ENCODE results near the gene ARHGEF19. TPM values are rescaled to one million over a fixed set of nuclear protein-coding genes. Genes with fewer than 3 reads are reported as not detected.
"Not testable (repeated sequence)": the region's sequence is repeated elsewhere in the genome, so short reads cannot be mapped to it uniquely, and the experiment has no call there.

The ARHGEF19 gene
- total RNA-seq, 1 donor from 2014 or later, result 15.6 TPM

- Histone ChIP-seq H3K27me3 (ENCODE audit: low read depth) (peaks cover 22% of the 10 kb centered on the region), H3K27ac (no peak overlapping the region), H3K4me3 (no peak overlapping the region), H3K4me1 (peaks cover 15% of the 10 kb centered on the region), H3K9me3 (no peaks in the 10 kb centered on the region), H3K36me3 (no peaks in the 10 kb centered on the region)
- DNase-seq (peak; percentile 39), ATAC-seq (no peak)
- intact Hi-C loops (cut with DNase I), result no loop called here
- TF ChIP-seq CTCF (IDR thresholded peaks at IDR 0.05), result no peak
Measured at GRCh38 chr1:16230744-16231143, 18.3 kb upstream of the ARHGEF19 start.

- Histone ChIP-seq H3K4me3 (no peak overlapping the region), H3K27ac (no peak overlapping the region), H3K9me3 (no peaks in the 10 kb centered on the region), H3K4me1 (peaks cover 15% of the 10 kb centered on the region), H3K36me3 (no peaks in the 10 kb centered on the region), H3K27me3 (ENCODE audit: low read depth) (peaks cover 26% of the 10 kb centered on the region)
- intact Hi-C loops (cut with DNase I), result no loop called here
- DNase-seq (peak; percentile 32), ATAC-seq (no peak)
- no peak for TF ChIP-seq CTCF (IDR thresholded peaks at IDR 0.05)
Measured at GRCh38 chr1:16229976-16230740, 17.7 kb upstream of the ARHGEF19 start.

- peaks cover 31% of the 10 kb centered on the region for H3K27me3 ChIP-seq (ENCODE audit: low read depth)
- intact Hi-C loops (cut with DNase I), result no loop called here
- H3K36me3 ChIP-seq, result no peaks in the 10 kb centered on the region
- ATAC-seq, result peak; percentile 96 to 97
- no peak for TF ChIP-seq CTCF (IDR thresholded peaks at IDR 0.05)
- no peaks in the 10 kb centered on the region for H3K9me3 ChIP-seq
- H3K27ac ChIP-seq, result peak overlapping the region; percentile 58
- peak overlapping the region; percentile 48 for H3K4me3 ChIP-seq
- peak; percentile 89 for DNase-seq
- peaks cover 15% of the 10 kb centered on the region for H3K4me1 ChIP-seq
Measured at GRCh38 chr1:16226490-16227179, 14.2 kb upstream of the ARHGEF19 start.

GRCh38 chr1:16226129-16226489, 13.7 kb upstream of the ARHGEF19 start:
- Histone ChIP-seq H3K9me3 (no peaks in the 10 kb centered on the region), H3K36me3 (no peaks in the 10 kb centered on the region), H3K4me1 (peaks cover 15% of the 10 kb centered on the region), H3K4me3 (peak overlapping the region; percentile 48), H3K27ac (no peak overlapping the region), H3K27me3 (ENCODE audit: low read depth) (peaks cover 31% of the 10 kb centered on the region)
- ATAC-seq, result no peak
- intact Hi-C loops (cut with DNase I), result no loop called here
- TF ChIP-seq CTCF (IDR thresholded peaks at IDR 0.05), result no peak
- DNase-seq, result no peak

- DNase-seq (no peak), ATAC-seq (no peak)
- intact Hi-C loops (cut with DNase I), result no loop called here
- no peak for TF ChIP-seq CTCF (IDR thresholded peaks at IDR 0.05)
- Histone ChIP-seq H3K27ac (no peak overlapping the region), H3K9me3 (no peaks in the 10 kb centered on the region), H3K4me3 (no peak overlapping the region), H3K27me3 (ENCODE audit: low read depth) (peaks cover 31% of the 10 kb centered on the region), H3K4me1 (peaks cover 15% of the 10 kb centered on the region), H3K36me3 (no peaks in the 10 kb centered on the region)
Measured at GRCh38 chr1:16224472-16224871, 12.0 kb upstream of the ARHGEF19 start.

GRCh38 chr1:16222716-16223115, 10.3 kb upstream of the ARHGEF19 start:
- H3K27ac ChIP-seq; intact Hi-C loops (cut with DNase I); ATAC-seq; H3K4me3 ChIP-seq; DNase-seq; H3K36me3 ChIP-seq; H3K9me3 ChIP-seq: not testable (repeated sequence)
- Histone ChIP-seq H3K27me3 (ENCODE audit: low read depth) (peaks cover 26% of the 10 kb centered on the region), H3K4me1 (peaks cover 18% of the 10 kb centered on the region)

Measured in lower lobe of right lung (tissue), 2 donors.